Measurements from ENCODE around the gene CFAP61. TPM values are rescaled to one million over a fixed set of nuclear protein-coding genes. Genes with fewer than 3 reads are reported as not detected.

Gene CFAP61
- total RNA-seq, 4 donors from 2014 or later, result 0.34 to 1.6 (median 1.1) TPM

GRCh38 chr20:20063941-20064702 lies 11.8 kb downstream of the CFAP61 start:
- H3K27me3 ChIP-seq, result no peaks in the 10 kb centered on the region
- DNase-seq, result no peak
- TF ChIP-seq, protein P1, sequence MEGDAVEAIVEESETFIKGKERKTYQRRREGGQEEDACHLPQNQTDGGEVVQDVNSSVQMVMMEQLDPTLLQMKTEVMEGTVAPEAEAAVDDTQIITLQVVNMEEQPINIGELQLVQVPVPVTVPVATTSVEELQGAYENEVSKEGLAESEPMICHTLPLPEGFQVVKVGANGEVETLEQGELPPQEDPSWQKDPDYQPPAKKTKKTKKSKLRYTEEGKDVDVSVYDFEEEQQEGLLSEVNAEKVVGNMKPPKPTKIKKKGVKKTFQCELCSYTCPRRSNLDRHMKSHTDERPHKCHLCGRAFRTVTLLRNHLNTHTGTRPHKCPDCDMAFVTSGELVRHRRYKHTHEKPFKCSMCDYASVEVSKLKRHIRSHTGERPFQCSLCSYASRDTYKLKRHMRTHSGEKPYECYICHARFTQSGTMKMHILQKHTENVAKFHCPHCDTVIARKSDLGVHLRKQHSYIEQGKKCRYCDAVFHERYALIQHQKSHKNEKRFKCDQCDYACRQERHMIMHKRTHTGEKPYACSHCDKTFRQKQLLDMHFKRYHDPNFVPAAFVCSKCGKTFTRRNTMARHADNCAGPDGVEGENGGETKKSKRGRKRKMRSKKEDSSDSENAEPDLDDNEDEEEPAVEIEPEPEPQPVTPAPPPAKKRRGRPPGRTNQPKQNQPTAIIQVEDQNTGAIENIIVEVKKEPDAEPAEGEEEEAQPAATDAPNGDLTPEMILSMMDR (IDR thresholded peaks at IDR 0.05), result no peak
- no peak for TF ChIP-seq POLR2A (IDR thresholded peaks at IDR 0.05)
- H3K4me3 ChIP-seq (replicated peaks in 1 of 3), result no peak overlapping the region
- no peaks in the 10 kb centered on the region for H3K36me3 ChIP-seq
- WGBS, 2 donors, result 72 to 77% methylated on average over 12 of the region's 12 CpGs
- no peaks in the 10 kb centered on the region for H3K4me1 ChIP-seq
- H3K9me3 ChIP-seq, result no peaks in the 10 kb centered on the region
- H3K27ac ChIP-seq, result no peak overlapping the region
- intact Hi-C loops (cut with DNase I), result no loop called here

DNA sequence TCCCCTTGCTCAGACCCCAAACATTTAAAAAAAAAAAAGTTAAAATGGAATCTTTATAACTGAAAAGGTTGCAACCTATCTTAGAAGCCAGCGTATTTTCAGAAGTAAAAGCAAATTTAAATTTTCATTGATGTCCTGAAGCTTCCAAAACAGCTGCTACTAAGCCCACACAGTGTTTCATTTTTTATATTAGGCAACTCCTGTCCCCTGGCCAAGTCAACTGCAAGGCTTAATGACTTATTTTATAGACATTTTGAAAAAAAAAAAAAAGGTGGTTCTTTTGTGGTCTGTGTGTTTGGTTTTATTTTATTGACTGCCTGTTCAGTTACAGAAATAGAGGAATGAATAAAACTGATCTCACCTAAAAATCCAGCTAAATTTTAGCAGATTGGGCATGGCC lies 13.0 kb downstream of the CFAP61 start:
- no peaks in the 10 kb centered on the region for H3K36me3 ChIP-seq
- no peak overlapping the region for H3K4me3 ChIP-seq (replicated peaks in 1 of 3)
- H3K9me3 ChIP-seq, result no peaks in the 10 kb centered on the region
- no peaks in the 10 kb centered on the region for H3K4me1 ChIP-seq
- 91 to 94% methylated on average over 1 of the region's 1 CpG for WGBS, 2 donors
- intact Hi-C loops (cut with DNase I), result no loop called here
- H3K27me3 ChIP-seq, result no peaks in the 10 kb centered on the region
- no peak overlapping the region for H3K27ac ChIP-seq
- TF ChIP-seq, protein P1 (IDR thresholded peaks at IDR 0.05), result no peak
- TF ChIP-seq POLR2A (IDR thresholded peaks at IDR 0.05), result no peak
- no peak for DNase-seq

DNA sequence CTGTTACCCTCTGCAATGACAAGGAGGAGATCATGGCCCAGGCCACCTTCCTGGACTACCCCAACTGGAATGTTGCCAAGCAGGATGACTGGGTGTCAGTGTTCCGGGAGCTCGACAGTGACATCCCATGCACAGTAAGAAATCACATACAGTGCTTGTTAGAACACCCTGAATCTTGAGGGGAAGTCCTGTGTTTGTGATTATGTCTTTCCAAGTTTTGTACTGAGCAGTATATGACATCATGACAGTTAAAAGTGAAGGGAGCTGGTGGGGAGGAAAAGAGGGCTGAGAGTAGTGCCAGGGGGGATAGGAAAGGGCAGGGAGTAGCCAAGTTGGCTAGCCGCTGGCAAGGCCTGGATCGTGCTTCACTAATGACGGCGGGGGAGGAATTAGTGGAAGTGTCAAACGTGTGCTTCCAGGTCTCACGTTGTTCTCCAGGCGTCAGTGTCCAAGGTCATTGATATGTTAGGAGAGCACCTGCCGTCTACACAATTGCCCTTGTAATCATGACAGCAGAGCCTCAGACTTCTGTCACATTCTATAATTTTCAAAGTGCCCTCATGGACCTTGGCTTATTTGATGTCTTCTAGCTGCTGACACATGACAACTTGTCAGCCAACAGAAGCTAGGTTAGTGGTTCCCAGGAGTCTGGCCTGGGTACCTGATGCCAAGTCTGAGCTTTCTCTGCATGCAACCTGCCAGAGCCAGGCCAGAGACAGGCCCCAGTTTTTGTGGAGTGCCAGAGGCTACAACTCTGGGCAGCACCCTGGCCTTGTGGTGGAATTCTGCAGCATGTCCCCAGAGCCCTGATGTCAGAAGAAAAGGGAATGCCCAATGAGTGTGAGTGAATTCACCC lies 18.8 kb downstream of the CFAP61 start:
- Histone ChIP-seq H3K4me3 (replicated peaks in 1 of 3) (no peak overlapping the region), H3K27me3 (no peaks in the 10 kb centered on the region), H3K36me3 (no peaks in the 10 kb centered on the region), H3K27ac (no peak overlapping the region), H3K9me3 (no peaks in the 10 kb centered on the region), H3K4me1 (no peaks in the 10 kb centered on the region)
- no peak for DNase-seq
- TF ChIP-seq, protein P1 (IDR thresholded peaks at IDR 0.05), result no peak
- TF ChIP-seq POLR2A (IDR thresholded peaks at IDR 0.05), result no peak
- 70 to 73% methylated on average over 10 of the region's 10 CpGs for WGBS, 2 donors
- intact Hi-C loops (cut with DNase I), result no loop called here

- Histone ChIP-seq H3K36me3 (no peaks in the 10 kb centered on the region), H3K9me3 (no peaks in the 10 kb centered on the region), H3K27me3 (no peaks in the 10 kb centered on the region), H3K27ac (no peak overlapping the region), H3K4me1 (peaks cover 0 to 3% of the 10 kb centered on the region in 2 donors), H3K4me3 (replicated peaks in 1 of 3) (no peak overlapping the region)
- WGBS, 2 donors, result 76 to 79% methylated on average over 15 of the region's 15 CpGs
- TF ChIP-seq POLR2A (IDR thresholded peaks at IDR 0.05), result no peak
- intact Hi-C loops (cut with DNase I), result no loop called here
- no peak for DNase-seq
Measured at GRCh38 chr20:20073801-20074371, 21.6 kb downstream of the CFAP61 start.

DNA sequence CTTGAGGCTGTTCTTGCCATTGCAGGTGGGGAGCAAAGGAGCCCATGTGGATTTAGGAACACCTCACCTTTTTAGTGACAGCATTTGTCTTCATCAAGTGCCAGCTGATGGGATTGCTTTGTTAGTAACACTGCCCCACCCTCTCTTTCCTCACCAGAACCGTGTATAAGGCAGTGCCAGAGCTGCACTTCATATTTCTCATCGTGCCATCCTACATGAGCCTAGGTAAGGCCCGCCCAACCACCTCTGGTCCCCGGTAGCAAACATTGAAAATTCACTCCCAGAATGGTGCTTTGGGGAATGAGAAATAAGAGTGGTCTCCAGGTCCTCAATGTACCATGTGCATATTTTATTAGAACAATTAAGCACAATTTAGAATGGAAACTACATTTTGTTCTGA lies 22.7 kb downstream of the CFAP61 start:
- Histone ChIP-seq H3K27me3 (no peaks in the 10 kb centered on the region), H3K9me3 (no peaks in the 10 kb centered on the region), H3K27ac (no peak overlapping the region), H3K4me1 (peaks cover 0 to 10% of the 10 kb centered on the region in 2 donors), H3K36me3 (no peaks in the 10 kb centered on the region), H3K4me3 (replicated peaks in 1 of 3) (no peak overlapping the region)
- no peak for TF ChIP-seq POLR2A (IDR thresholded peaks at IDR 0.05)
- TF ChIP-seq, protein P1 (IDR thresholded peaks at IDR 0.05), result no peak
- intact Hi-C loops (cut with DNase I), result no loop called here
- WGBS, 2 donors, result 85 to 100% methylated on average over 4 of the region's 4 CpGs
- no peak for DNase-seq

Data from thyroid gland (tissue), 4 donors.